Measurements from ENCODE around the gene GALNTL6. TPM values are rescaled to one million over a fixed set of nuclear protein-coding genes. Genes with fewer than 3 reads are reported as not detected.
"Not testable (repeated sequence)": the region's sequence is repeated elsewhere in the genome, so short reads cannot be mapped to it uniquely, and the experiment has no call there.

The GALNTL6 gene
- total RNA-seq, 1 donor from 2014 or later: not detected

DNA sequence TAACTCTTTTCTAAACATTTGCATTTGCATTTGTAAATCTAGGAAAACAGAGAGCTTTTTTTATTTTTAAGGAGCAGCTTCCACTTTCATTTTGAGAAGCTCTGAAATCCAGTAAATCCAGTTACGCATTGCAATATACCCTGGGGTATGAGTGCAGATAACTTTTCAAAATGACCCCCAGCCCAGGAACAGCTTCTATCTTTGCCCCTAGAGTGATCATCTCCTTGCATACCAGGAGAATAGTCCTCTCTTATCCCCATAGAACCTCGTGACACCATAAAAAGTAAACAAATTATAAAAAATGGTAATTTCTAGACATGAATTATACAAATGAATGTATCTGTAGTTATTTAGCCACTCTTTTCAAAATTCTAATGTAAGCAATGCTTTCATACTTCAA is 1063.2 kb downstream of the GALNTL6 start:
- no peak overlapping the region for H3K27ac ChIP-seq (replicated peaks)
- DNase-seq: no peak
- H3K4me3 ChIP-seq: no peak overlapping the region
- no peaks in the 10 kb centered on the region for H3K27me3 ChIP-seq (ENCODE audit: low read depth)
- H3K9me3 ChIP-seq (replicated peaks): peaks cover 16% of the 10 kb centered on the region
- TF ChIP-seq, protein P1, sequence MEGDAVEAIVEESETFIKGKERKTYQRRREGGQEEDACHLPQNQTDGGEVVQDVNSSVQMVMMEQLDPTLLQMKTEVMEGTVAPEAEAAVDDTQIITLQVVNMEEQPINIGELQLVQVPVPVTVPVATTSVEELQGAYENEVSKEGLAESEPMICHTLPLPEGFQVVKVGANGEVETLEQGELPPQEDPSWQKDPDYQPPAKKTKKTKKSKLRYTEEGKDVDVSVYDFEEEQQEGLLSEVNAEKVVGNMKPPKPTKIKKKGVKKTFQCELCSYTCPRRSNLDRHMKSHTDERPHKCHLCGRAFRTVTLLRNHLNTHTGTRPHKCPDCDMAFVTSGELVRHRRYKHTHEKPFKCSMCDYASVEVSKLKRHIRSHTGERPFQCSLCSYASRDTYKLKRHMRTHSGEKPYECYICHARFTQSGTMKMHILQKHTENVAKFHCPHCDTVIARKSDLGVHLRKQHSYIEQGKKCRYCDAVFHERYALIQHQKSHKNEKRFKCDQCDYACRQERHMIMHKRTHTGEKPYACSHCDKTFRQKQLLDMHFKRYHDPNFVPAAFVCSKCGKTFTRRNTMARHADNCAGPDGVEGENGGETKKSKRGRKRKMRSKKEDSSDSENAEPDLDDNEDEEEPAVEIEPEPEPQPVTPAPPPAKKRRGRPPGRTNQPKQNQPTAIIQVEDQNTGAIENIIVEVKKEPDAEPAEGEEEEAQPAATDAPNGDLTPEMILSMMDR (IDR thresholded peaks at IDR 0.05; ENCODE audit: borderline replicate concordance): no peak
- intact Hi-C loops (cut with micrococcal nuclease): no loop called here
- no peaks in the 10 kb centered on the region for H3K36me3 ChIP-seq
- no peaks in the 10 kb centered on the region for H3K4me1 ChIP-seq

DNA sequence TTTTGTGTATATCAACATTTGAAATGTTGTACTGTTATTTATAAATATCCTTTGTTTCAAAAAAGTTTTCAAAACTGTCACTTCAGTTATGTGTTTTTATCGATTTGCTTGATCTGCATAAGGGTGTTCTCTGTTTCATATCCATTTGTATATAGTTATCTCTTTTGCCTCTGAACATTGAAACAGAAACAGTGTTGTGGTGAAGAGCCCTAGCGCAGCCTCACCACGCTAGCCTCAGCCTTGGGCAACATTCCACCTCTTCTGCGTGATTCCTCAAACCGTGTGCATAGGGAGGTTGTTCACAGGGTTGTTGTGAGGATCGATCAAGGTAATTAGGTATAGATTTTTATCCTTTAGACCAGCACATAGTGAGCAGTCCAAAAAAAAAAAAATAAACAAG is 1068.4 kb downstream of the GALNTL6 start:
- no peaks in the 10 kb centered on the region for H3K27me3 ChIP-seq (ENCODE audit: low read depth)
- DNase-seq: no peak
- peaks cover 42% of the 10 kb centered on the region for H3K9me3 ChIP-seq (replicated peaks)
- H3K27ac ChIP-seq (replicated peaks): no peak overlapping the region
- H3K4me3 ChIP-seq: no peak overlapping the region
- no peaks in the 10 kb centered on the region for H3K36me3 ChIP-seq
- TF ChIP-seq, protein P1 (IDR thresholded peaks at IDR 0.05; ENCODE audit: borderline replicate concordance): no peak
- H3K4me1 ChIP-seq: no peaks in the 10 kb centered on the region
- intact Hi-C loops (cut with micrococcal nuclease): no loop called here

DNA sequence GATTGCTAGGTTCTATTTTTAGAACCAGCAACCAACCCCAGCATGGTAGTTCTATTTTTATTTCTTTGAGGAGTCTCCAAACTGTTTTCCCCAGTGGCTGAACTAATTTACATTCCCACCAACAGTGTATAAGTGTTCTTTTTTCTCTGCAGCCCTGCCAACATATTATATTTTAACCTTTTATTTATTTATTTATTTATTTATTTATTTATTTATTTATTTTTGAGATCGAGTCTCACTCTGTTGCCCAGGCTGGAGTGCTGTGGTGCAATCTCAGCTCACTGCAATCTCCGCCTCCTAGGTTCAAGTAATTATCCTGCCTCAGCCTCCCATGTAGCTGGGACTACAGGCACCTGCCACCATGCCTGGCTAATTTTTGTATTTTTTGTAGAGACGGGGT is 1074.2 kb downstream of the GALNTL6 start:
- intact Hi-C loops (cut with micrococcal nuclease); DNase-seq: not testable (repeated sequence)
- H3K9me3 ChIP-seq (replicated peaks): peaks cover 47% of the 10 kb centered on the region

DNA sequence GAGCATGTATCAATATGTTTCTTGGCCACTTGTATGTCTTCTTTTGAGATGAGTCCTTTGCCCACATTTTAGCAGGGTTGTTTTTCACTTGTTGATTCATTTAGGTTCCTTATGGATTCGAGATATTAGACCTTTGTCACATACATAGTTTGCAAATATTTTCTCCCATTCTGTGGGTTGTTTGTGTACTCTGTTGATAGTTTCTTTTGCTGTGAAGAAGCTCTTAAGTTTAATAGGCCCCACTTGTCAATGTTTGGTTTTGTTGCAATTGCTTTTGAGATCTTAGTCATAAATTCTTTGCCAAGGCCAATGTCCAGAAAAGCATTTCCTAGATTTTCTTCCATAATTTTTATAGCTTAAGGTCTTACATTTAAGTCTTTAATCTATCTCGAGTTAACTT is 1074.8 kb downstream of the GALNTL6 start:
- no peak for DNase-seq
- no peaks in the 10 kb centered on the region for H3K27me3 ChIP-seq (ENCODE audit: low read depth)
- no peaks in the 10 kb centered on the region for H3K36me3 ChIP-seq
- H3K4me1 ChIP-seq: no peaks in the 10 kb centered on the region
- TF ChIP-seq, protein P1 (IDR thresholded peaks at IDR 0.05; ENCODE audit: borderline replicate concordance): no peak
- no peak overlapping the region for H3K27ac ChIP-seq (replicated peaks)
- no peak overlapping the region for H3K4me3 ChIP-seq
- H3K9me3 ChIP-seq (replicated peaks): peaks cover 47% of the 10 kb centered on the region
- intact Hi-C loops (cut with micrococcal nuclease): no loop called here

More for the DNA sequence above, 1074.2 kb downstream of the GALNTL6 start:
- H3K27me3 ChIP-seq (ENCODE audit: low read depth); H3K36me3 ChIP-seq; H3K4me1 ChIP-seq; H3K27ac ChIP-seq (replicated peaks); H3K4me3 ChIP-seq: not testable (repeated sequence)

DNA sequence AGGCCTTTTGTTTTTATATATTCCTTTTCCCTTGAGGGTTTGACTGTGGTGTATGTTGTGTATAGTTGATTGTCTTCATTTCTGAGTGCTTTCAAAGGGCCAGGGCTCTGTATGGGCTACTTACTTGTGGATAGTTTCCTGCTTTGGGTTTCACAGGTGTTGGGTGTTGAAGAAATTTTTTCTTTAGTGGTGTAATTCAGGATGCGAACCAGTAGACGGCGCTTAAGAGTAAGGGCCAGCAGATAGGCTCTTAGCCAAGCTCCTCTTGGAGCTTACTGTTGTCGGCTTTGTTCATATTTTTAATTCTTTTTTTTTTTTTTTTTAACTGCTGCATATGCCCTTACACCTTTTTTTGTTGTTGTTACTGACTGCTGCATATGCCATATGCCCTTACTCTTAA is 1079.1 kb downstream of the GALNTL6 start:
- TF ChIP-seq, protein P1 (IDR thresholded peaks at IDR 0.05; ENCODE audit: borderline replicate concordance): no peak
- Histone ChIP-seq H3K4me1 (no peaks in the 10 kb centered on the region), H3K4me3 (no peak overlapping the region), H3K27me3 (ENCODE audit: low read depth) (no peaks in the 10 kb centered on the region), H3K36me3 (no peaks in the 10 kb centered on the region), H3K9me3 (replicated peaks) (peaks cover 55% of the 10 kb centered on the region), H3K27ac (replicated peaks) (no peak overlapping the region)
- intact Hi-C loops (cut with micrococcal nuclease): no loop called here
- no peak for DNase-seq

DNA sequence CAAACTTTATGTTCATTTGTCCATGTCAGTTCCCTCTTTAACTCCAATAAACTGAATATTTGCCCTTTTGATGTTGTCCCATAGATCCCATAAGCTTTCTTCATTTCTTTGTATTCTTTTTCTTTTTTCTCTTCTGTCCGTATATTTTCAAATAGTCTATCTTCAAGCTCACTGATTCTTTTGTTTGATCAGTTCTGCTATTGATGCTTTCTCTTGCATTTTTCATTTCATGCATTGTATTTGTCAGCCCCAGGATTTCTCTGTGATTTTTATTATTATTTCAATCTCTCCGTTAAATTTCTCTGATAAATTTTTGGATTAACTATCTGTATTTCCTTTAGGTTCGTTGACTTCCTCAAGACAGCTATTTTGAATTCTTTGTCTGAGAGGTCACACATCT is 1082.5 kb downstream of the GALNTL6 start:
- Histone ChIP-seq H3K4me1 (no peaks in the 10 kb centered on the region), H3K4me3 (no peak overlapping the region), H3K27me3 (ENCODE audit: low read depth) (no peaks in the 10 kb centered on the region), H3K36me3 (no peaks in the 10 kb centered on the region), H3K27ac (replicated peaks) (no peak overlapping the region), H3K9me3 (replicated peaks) (peaks cover 43% of the 10 kb centered on the region)
- TF ChIP-seq, protein P1 (IDR thresholded peaks at IDR 0.05; ENCODE audit: borderline replicate concordance): no peak
- no peak for DNase-seq
- intact Hi-C loops (cut with micrococcal nuclease): no loop called here

Data from left ventricle myocardium inferior (tissue), 1 donor.